K562 (cell line): ENCODE results near the gene GALNT9. TPM values are rescaled to one million over a fixed set of nuclear protein-coding genes. Genes with fewer than 3 reads are reported as not detected.

Source experiments
- ATAC-seq: fragments of 200-7000 bp; cut with Tn5 transposase; 3 replicates; pipeline ENCODE4 v1.9.1; 2020; ENCODE audit warnings: moderate library complexity
- BruUV-seq: library from RNA; stranded (reverse); fragments of 400-500 nt; replicated peaks from 2 replicates; lab custom pipeline; 2021; lab: Mats Ljungman, UMichigan
- CTCF ChIA-PET: fragments of 300-600 bp; formaldehyde crosslinking; extraction: SDS; loops from one replicate; lab custom pipeline; 2021; ENCODE audit warnings: low intra/inter-chr PET ratio; lab: Yijun Ruan, JAX
- POLR2A ChIA-PET: fragments of 300-600, 350-650 bp; sonication (Branson Sonifier 250); formaldehyde crosslinking; extraction: SDS; loops from one replicate; lab custom pipeline; 2021; ENCODE audit warnings: antibody characterized with exemption, inconsistent platforms; lab: Yijun Ruan, JAX
- DNase-seq, 4 experiments: peaks; one replicate each; pipeline versions ENCODE4 v3.0.0 to v3.0.0-alpha.2; 2011 to 2018; ENCODE audit warnings: low spot score in 3 of 4, mixed read lengths in 3 of 4; ENCODE audit errors: extremely low read depth in 1 of 4
- FAIRE-seq: peaks from 2 replicates; lab custom pipeline; 2011; peaks lifted over from hg19 to GRCh38; lab: Jason Lieb, UNC
- H2AFZ ChIP-seq: 2 replicates; pipeline ENCODE4 v1.6.0; 2011; ENCODE audit warnings: low read depth, low read length, control low read depth, inconsistent platforms
- H3K27ac ChIP-seq: fragments of 200-600 bp; 3 replicates; pipeline ENCODE4 v1.8.0; 2011; ENCODE audit warnings: low read depth, mild to moderate bottlenecking, control low read depth, inconsistent platforms, low read length, moderate library complexity, mixed read lengths; ENCODE audit errors: extremely low read depth
- H3K27me3 ChIP-seq, 2 experiments: fragments of 300-600 bp in 1 of 2; 2 replicates in 1 of 2; 3 replicates in 1 of 2; pipeline versions ENCODE4 v1.6.0 to v1.8.0; 2011; ENCODE audit warnings: inconsistent platforms in 2 of 2, low read length in 2 of 2, mild to moderate bottlenecking in 1 of 2, mixed read lengths in 1 of 2, moderate library complexity in 1 of 2; ENCODE audit not compliant: control insufficient read depth in 2 of 2, insufficient read depth in 2 of 2
- H3K36me3 ChIP-seq: fragments of 300-600 bp; 3 replicates; pipeline ENCODE4 v1.8.0; 2011; ENCODE audit warnings: mild to moderate bottlenecking, low read length, inconsistent platforms; ENCODE audit not compliant: control insufficient read depth, insufficient read depth
- H3K4me1 ChIP-seq, 2 experiments: fragments of 200-600 bp in 1 of 2; replicated peaks in 1 of 2; 2 replicates in 1 of 2; 3 replicates in 1 of 2; pipeline versions ENCODE4 v1.5.1 to v1.8.0; 2011; ENCODE audit warnings: inconsistent platforms in 2 of 2, low read length in 2 of 2, mild to moderate bottlenecking in 1 of 2, mixed read lengths in 1 of 2, moderate library complexity in 1 of 2; ENCODE audit not compliant: control insufficient read depth in 2 of 2, insufficient read depth in 2 of 2
- H3K4me2 ChIP-seq: 2 replicates; pipeline ENCODE4 v1.6.1; 2011; ENCODE audit warnings: low read length, control low read depth, inconsistent platforms, mixed read lengths; ENCODE audit not compliant: insufficient read depth
- H3K4me3 ChIP-seq: fragments of 200-600 bp; sonication (generic), shearing (Covaris generic); 2 replicates; pipeline ENCODE4 v1.5.1; 2016; ENCODE audit warnings: control low read depth, inconsistent platforms
- H3K79me2 ChIP-seq: fragments of 200-600 bp; 3 replicates; pipeline ENCODE4 v1.8.0; 2011; ENCODE audit warnings: low read length, inconsistent platforms; ENCODE audit not compliant: control insufficient read depth, insufficient read depth
- H3K9ac ChIP-seq, 2 experiments: 2 replicates each; pipeline versions ENCODE4 v1.6.0 to v1.6.1; 2011; ENCODE audit warnings: low read depth in 2 of 2, low read length in 2 of 2, control low read depth in 1 of 2, inconsistent platforms in 1 of 2, mild to moderate bottlenecking in 1 of 2, mixed read lengths in 1 of 2; ENCODE audit not compliant: insufficient read depth in 1 of 2
- H3K9me1 ChIP-seq: one replicate; pipeline ENCODE4 v1.6.0; 2011; ENCODE audit warnings: inconsistent platforms, mild to moderate bottlenecking, low read length, moderate library complexity; ENCODE audit not compliant: control insufficient read depth, insufficient read depth
- H3K9me3 ChIP-seq: replicated peaks from 2 replicates; pipeline ENCODE4 v1.5.1; 2011; ENCODE audit warnings: low read depth, low read length, inconsistent platforms; ENCODE audit not compliant: control insufficient read depth, insufficient read depth
- H4K20me1 ChIP-seq: replicated peaks from 2 replicates; pipeline ENCODE4 v1.6.1; 2011; ENCODE audit warnings: low read length, inconsistent platforms, mixed read lengths; ENCODE audit not compliant: control insufficient read depth, insufficient read depth
- CTCF ChIP-seq, 3 experiments: IDR thresholded peaks in 2 of 3; conservative IDR thresholded peaks in 1 of 3; 2 replicates each; pipeline ENCODE4 v1.5.1; 2011 to 2012; ENCODE audit warnings: low read length in 3 of 3, mild to moderate bottlenecking in 3 of 3, control low read depth in 2 of 3, improper control_type of control experiment in 1 of 3, inconsistent platforms in 1 of 3, low read depth in 1 of 3, mixed read lengths in 1 of 3, moderate library complexity in 1 of 3; ENCODE audit not compliant: insufficient read depth in 2 of 3
- NFYB ChIP-seq: IDR thresholded peaks from 2 replicates; pipeline ENCODE4 v1.6.1; 2011; ENCODE audit warnings: mild to moderate bottlenecking, moderate library complexity; ENCODE audit not compliant: insufficient read length; ENCODE audit errors: extremely low read depth
- ZNF609 ChIP-seq: sonication (generic); formaldehyde crosslinking; IDR thresholded peaks from 2 replicates; pipeline ENCODE4 v1.8.1; 2023; ENCODE audit warnings: missing genetic modification reagents, mild to moderate bottlenecking, borderline replicate concordance
- ZNF77 ChIP-seq: fragments of 250-450 bp; sonication (Bioruptor Pico); IDR thresholded peaks from 2 replicates; pipeline ENCODE4 v1.5.0; 2020
- WGBS: fragments of 100-300 bp; shearing (Covaris generic); methylation state at CpG from one replicate; pipeline ENCODE4 v1.1.6; 2016; ENCODE audit warnings: low coverage, mixed read lengths; ENCODE audit not compliant: insufficient coverage; ENCODE audit errors: missing lambda C conversion rate; 5-methylcytosine and 5-hydroxymethylcytosine counted together
- in situ Hi-C: fragments of 300-500 bp; cut with MboI; formaldehyde crosslinking; loops from 4 replicates; pipeline ENCODE4 v1.15.0; 2018; ENCODE audit warnings: inconsistent platforms, mixed read lengths
- intact Hi-C: fragments of 100-400 bp; cut with micrococcal nuclease; formaldehyde crosslinking; loops from 2 replicates; pipeline ENCODE4 v1.14.2; 2022
- polyA plus RNA-seq, 8 experiments: library from polyadenylated mRNA; depleted of rRNA in 4 of 8; stranded (reverse) in 5 of 8; unstranded in 3 of 8; fragments of >200 nt; fragmentation: Nextera tagmentation in 2 of 8; fragmentation: Illumina TruSeq in 1 of 8; extraction: Ambion mirVana in 2 of 8; extraction: Trizol in 1 of 8; gene quantifications; 2 replicates each; pipeline versions ENCODE4 v1.2.1 to v1.2.3, GENCODE V29; 2011 to 2014; ENCODE audit warnings: inconsistent platforms in 1 of 8, missing spikeins in 1 of 8
- total RNA-seq, 7 experiments: library from RNA; depleted of rRNA in 6 of 7; stranded (reverse); fragments of >200 nt in 6 of 7; fragmentation: Illumina TruSeq in 2 of 7; extraction: Trizol in 2 of 7; gene quantifications; 2 replicates each; pipeline versions ENCODE4 v1.2.1 to v1.2.3, GENCODE V29; 2011 to 2021; ENCODE audit warnings: low replicate concordance in 1 of 7

GALNT9 gene
- total and polyA plus RNA-seq, 9 of the 15 experiments (the other 6 are each of a cell fraction or from before 2014, with no cell fraction given) = not detected

DNA sequence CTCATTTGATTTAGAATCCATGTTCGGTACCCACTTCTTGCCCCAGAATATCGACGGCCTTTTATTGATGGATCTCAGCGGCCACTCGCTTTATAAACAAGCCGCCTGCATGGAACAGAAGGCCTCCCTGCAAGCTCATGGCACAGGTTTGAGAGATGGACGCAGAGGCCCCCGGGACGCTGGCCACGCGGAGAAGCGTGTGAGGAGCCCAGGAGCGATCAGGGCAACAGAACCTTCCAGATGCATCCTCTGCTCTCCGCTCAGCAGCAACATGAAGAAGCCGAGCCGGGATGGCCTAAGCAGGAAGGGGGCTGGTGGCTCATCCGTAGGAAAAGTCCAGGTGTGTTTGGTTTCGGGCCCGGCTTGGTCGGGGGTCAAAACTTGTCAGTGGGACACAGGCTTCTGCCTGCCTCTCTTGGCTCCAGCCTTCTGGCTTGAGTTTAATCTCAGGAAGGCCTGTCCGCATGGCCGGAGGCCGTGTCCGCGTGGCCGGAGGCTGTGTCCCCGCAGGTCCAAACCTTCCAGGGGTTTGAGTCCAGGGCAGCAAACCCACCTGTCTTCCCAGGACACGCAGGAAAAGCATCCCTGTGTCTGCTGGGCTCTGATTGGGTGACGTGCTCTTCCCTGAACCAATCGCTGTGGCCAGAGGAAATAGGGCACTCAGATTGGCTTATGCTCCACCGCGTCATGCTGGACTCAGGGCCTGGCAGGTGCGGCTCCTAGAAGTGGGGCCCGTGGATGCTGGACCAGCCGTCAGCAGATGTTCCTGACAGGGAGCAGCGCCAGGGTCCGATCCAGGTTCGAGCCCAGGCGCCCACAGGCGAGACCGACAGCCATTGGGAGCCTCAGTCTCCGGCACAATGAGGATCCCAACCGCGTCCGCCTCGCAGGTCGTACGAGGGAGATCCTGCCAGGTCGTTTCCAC lies 65.0 kb downstream of the GALNT9 start:
- H2AFZ ChIP-seq = no peak overlapping the region
- H3K4me1 ChIP-seq = peaks cover 0 to 28% of the 10 kb centered on the region in 2 experiments; a peak in 1 of 5 replicates
- H3K9me3 ChIP-seq = no peaks in the 10 kb centered on the region
- in situ Hi-C loops = no loop called here
- peaks cover 26 to 93% of the 10 kb centered on the region in 2 experiments; a peak in 4 of 5 replicates for H3K27me3 ChIP-seq
- DNase-seq = peak in 1 of 4 experiments; percentile 39
- no peak for FAIRE-seq
- H3K36me3 ChIP-seq = no peaks in the 10 kb centered on the region
- H4K20me1 ChIP-seq = peaks cover 5% of the 10 kb centered on the region; the same call in 1 of the 2 replicates
- BruUV-seq = no TSS peak
- ChIA-PET POLR2A (no interaction called here), CTCF (no interaction called here)
- no peak overlapping the region for H3K9ac ChIP-seq
- no peak overlapping the region for H3K4me2 ChIP-seq
- TF ChIP-seq ZNF77 (CRISPR knock-in tag) = no peak
- TF ChIP-seq NFYB = peak; percentile 45
- 0 out of 3 replicates have a peak, but pooled peaks have one; percentile 29 for ATAC-seq
- no peaks in the 10 kb centered on the region for H3K79me2 ChIP-seq
- peaks cover 3% of the 10 kb centered on the region for H3K9me1 ChIP-seq
- WGBS = 7% methylated on average over 43 of the region's 49 CpGs
- H3K4me3 ChIP-seq = no peak overlapping the region
- intact Hi-C loops = no loop called here
- H3K27ac ChIP-seq = no peak overlapping the region

DNA sequence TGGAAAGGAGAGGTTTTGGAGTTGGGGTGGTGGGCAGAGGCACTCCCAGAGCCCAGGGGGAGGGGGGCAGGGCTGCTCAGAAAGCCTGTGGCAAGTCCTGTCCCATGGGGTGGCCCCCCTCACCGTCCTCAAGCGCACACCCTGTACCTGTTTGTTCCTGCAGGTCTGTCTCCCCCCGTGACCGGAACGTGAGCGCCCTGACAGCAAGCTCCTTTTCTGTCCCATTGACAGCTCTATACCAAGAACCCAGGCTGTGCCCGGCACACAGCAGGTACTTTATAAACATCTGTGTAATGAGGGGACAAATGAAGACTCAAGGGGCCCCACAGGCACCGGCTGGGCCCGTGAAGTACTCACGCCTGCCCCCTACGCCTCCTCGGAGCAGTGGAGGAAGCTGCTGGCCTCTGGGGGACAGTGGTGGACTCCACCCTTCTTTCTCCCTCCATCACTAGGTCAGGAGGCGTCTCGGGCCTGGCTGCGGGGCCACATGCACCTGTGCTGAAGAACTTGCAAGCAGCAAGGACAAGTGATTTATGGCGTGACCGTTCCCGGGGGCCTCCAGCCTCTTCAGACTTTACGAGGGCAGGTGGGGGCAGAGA lies 65.8 kb downstream of the GALNT9 start:
- FAIRE-seq = no peak
- peaks cover 33 to 93% of the 10 kb centered on the region in 2 experiments; a peak in 4 of 5 replicates for H3K27me3 ChIP-seq
- no TSS peak for BruUV-seq
- H3K4me3 ChIP-seq = no peak overlapping the region
- H3K9me1 ChIP-seq = peaks cover 3% of the 10 kb centered on the region
- peak; percentile 55; the same call in 2 of the 3 replicates for ATAC-seq
- peak in 1 of 4 experiments; percentile 24 for DNase-seq
- H3K4me1 ChIP-seq = peaks cover 0 to 23% of the 10 kb centered on the region in 2 experiments; a peak in 1 of 5 replicates
- H4K20me1 ChIP-seq = peaks cover 5% of the 10 kb centered on the region; the same call in 1 of the 2 replicates
- H3K79me2 ChIP-seq = no peaks in the 10 kb centered on the region
- in situ Hi-C loops (no loop called here), intact Hi-C loops (no loop called here)
- ChIA-PET POLR2A (no interaction called here), CTCF (interaction anchor here (0.6 kb wide), 1 partner anchor 120 kb away, joined by 3 read pairs; the partner anchor contains the start of gene DDX51)
- WGBS = 2% methylated on average over 19 of the region's 19 CpGs
- H3K36me3 ChIP-seq = no peaks in the 10 kb centered on the region
- no peak overlapping the region for H3K9ac ChIP-seq
- H3K4me2 ChIP-seq = no peak overlapping the region
- no peak overlapping the region for H3K27ac ChIP-seq
- no peak overlapping the region for H2AFZ ChIP-seq
- H3K9me3 ChIP-seq = no peaks in the 10 kb centered on the region
- TF ChIP-seq ZNF609 (CRISPR knock-in tag) = no peak
- peak in 2 of 3 experiments; percentile 6 to 34; a peak in 3 of 6 replicates for TF ChIP-seq CTCF (IDR thresholded peaks at IDR 0.05 in 2 of 3, conservative IDR thresholded peaks at IDR 0.05 in 1 of 3; ENCODE audit: insufficient read depth in 2 of 3, low read depth in 1 of 3, low read length in 3 of 3)
